IMR-90 (cell line): ENCODE results near the gene RETREG1. TPM values are rescaled to one million over a fixed set of nuclear protein-coding genes. Genes with fewer than 3 reads are reported as not detected.

ENCODE experiments used
- ATAC-seq: fragments of 200-7000 bp; cut with Tn5 transposase; 2 replicates; pipeline ENCODE4 v1.9.1; 2020; ENCODE audit warnings: low read depth, mild to moderate bottlenecking, moderate library complexity
- BruUV-seq: library from RNA; stranded (reverse); fragments of 400-500 nt; replicated peaks from 2 replicates; lab custom pipeline; 2021; lab: Mats Ljungman, UMichigan
- CTCF ChIA-PET: fragments of 300-600 bp; formaldehyde crosslinking; extraction: SDS; loops from one replicate; lab custom pipeline; 2021; ENCODE audit warnings: antibody characterized with exemption; lab: Yijun Ruan, JAX
- POLR2A ChIA-PET: fragments of 300-600 bp; sonication (Branson Sonifier 250); formaldehyde crosslinking; loops from one replicate; lab custom pipeline; 2022; ENCODE audit warnings: antibody characterized with exemption; ENCODE audit not compliant: unreplicated experiment; lab: Charles Lee
- DNase-seq: peaks from one replicate; pipeline ENCODE4 v3.0.0; 2013
- H2AFZ ChIP-seq: replicated peaks from 2 replicates; pipeline ENCODE3; 2013; ENCODE audit warnings: low read length, mild to moderate bottlenecking; ENCODE audit not compliant: poor library complexity
- H2AK5ac ChIP-seq: 2 replicates; pipeline ENCODE4 v1.6.1; 2013; ENCODE audit warnings: low read depth, low read length, inconsistent platforms
- H2AK9ac ChIP-seq: replicated peaks from 2 replicates; pipeline ENCODE3; 2013; ENCODE audit warnings: mild to moderate bottlenecking, low read depth, low read length, moderate library complexity; ENCODE audit not compliant: poor library complexity
- H2BK120ac ChIP-seq: 2 replicates; pipeline ENCODE4 v1.6.1; 2013; ENCODE audit warnings: low read depth, low read length, inconsistent platforms
- H2BK15ac ChIP-seq: 3 replicates; pipeline ENCODE4 v1.6.1; 2013; ENCODE audit warnings: low read depth, low read length, inconsistent platforms
- H2BK20ac ChIP-seq: 2 replicates; pipeline ENCODE4 v1.6.1; 2013; ENCODE audit warnings: low read depth, mild to moderate bottlenecking, inconsistent platforms, low read length, moderate library complexity
- H2BK5ac ChIP-seq: 2 replicates; pipeline ENCODE4 v1.6.1; 2013; ENCODE audit warnings: mild to moderate bottlenecking, low read depth, low read length, inconsistent platforms; ENCODE audit not compliant: poor library complexity, severe bottlenecking
- H3K14ac ChIP-seq: replicated peaks from 2 replicates; pipeline ENCODE4 v1.6.1; 2013; ENCODE audit warnings: low read depth, low read length, inconsistent platforms
- H3K18ac ChIP-seq: 2 replicates; pipeline ENCODE4 v1.6.1; 2013; ENCODE audit warnings: low read depth, low read length, control low read depth
- H3K23ac ChIP-seq: 2 replicates; pipeline ENCODE4 v1.6.1; 2013; ENCODE audit warnings: low read depth, low read length, inconsistent platforms
- H3K27ac ChIP-seq: 2 replicates; pipeline ENCODE4 v1.5.1; 2013; ENCODE audit warnings: mild to moderate bottlenecking, control low read depth, low read length; ENCODE audit not compliant: insufficient read depth
- H3K27me3 ChIP-seq: 2 replicates; pipeline ENCODE4 v1.6.1; 2013; ENCODE audit warnings: low read length; ENCODE audit not compliant: control insufficient read depth, insufficient read depth
- H3K36me3 ChIP-seq: 2 replicates; pipeline ENCODE4 v1.6.1; 2013; ENCODE audit warnings: low read length, mixed read lengths; ENCODE audit not compliant: control insufficient read depth, insufficient read depth
- H3K4ac ChIP-seq: 2 replicates; pipeline ENCODE4 v1.6.1; 2013; ENCODE audit warnings: low read depth, low read length, inconsistent platforms
- H3K4me1 ChIP-seq: 2 replicates; pipeline ENCODE4 v1.6.1; 2013; ENCODE audit warnings: low read length, mixed read lengths; ENCODE audit not compliant: control insufficient read depth, insufficient read depth
- H3K4me2 ChIP-seq: 2 replicates; pipeline ENCODE4 v1.6.1; 2013; ENCODE audit warnings: low read depth, mild to moderate bottlenecking, control low read depth, low read length, moderate library complexity
- H3K4me3 ChIP-seq: 2 replicates; pipeline ENCODE4 v1.5.1; 2013; ENCODE audit warnings: low read depth, mild to moderate bottlenecking, control low read depth, low read length, moderate library complexity; ENCODE audit not compliant: insufficient read depth
- H3K56ac ChIP-seq: 2 replicates; pipeline ENCODE4 v1.6.1; 2013; ENCODE audit warnings: low read length, inconsistent platforms; ENCODE audit not compliant: insufficient read depth; ENCODE audit errors: extremely low read depth
- H3K79me1 ChIP-seq, 2 experiments: 2 replicates each; pipeline ENCODE4 v1.6.1; 2013; ENCODE audit warnings: low read length in 2 of 2, inconsistent platforms in 1 of 2, low read depth in 1 of 2
- H3K9ac ChIP-seq: 2 replicates; pipeline ENCODE4 v1.6.1; 2013; ENCODE audit warnings: low read depth, low read length, control low read depth
- H3K9me1 ChIP-seq: 2 replicates; pipeline ENCODE4 v1.6.1; 2013; ENCODE audit warnings: low read length, inconsistent platforms; ENCODE audit not compliant: insufficient read depth
- H3K9me3 ChIP-seq: 2 replicates; pipeline ENCODE4 v1.6.1; 2013; ENCODE audit warnings: low read length; ENCODE audit not compliant: control insufficient read depth, insufficient read depth
- H4K20me1 ChIP-seq: 2 replicates; pipeline ENCODE4 v1.6.1; 2013; ENCODE audit warnings: low read length, inconsistent platforms; ENCODE audit not compliant: insufficient read depth
- H4K5ac ChIP-seq: 2 replicates; pipeline ENCODE4 v1.6.1; 2013; ENCODE audit warnings: mild to moderate bottlenecking, low read depth, low read length, control low read depth
- H4K8ac ChIP-seq, 2 experiments: 2 replicates each; pipeline ENCODE4 v1.6.1; 2013; ENCODE audit warnings: low read depth in 2 of 2, low read length in 2 of 2, control low read depth in 1 of 2, inconsistent platforms in 1 of 2
- H4K91ac ChIP-seq: 2 replicates; pipeline ENCODE4 v1.6.1; 2013; ENCODE audit warnings: low read depth, low read length, inconsistent platforms; ENCODE audit not compliant: insufficient read depth
- BHLHE40 ChIP-seq: fragments of 150-350 bp; IDR thresholded peaks from 2 replicates; pipeline ENCODE4 v1.6.1; 2016; ENCODE audit warnings: mild to moderate bottlenecking, low read depth, low read length
- CEBPB ChIP-seq: IDR thresholded peaks from 2 replicates; pipeline ENCODE4 v1.6.1; 2012; ENCODE audit warnings: low read depth, low read length, improper control_type of control experiment
- CHD1 ChIP-seq: IDR thresholded peaks from 2 replicates; pipeline ENCODE4 v1.6.1; 2012; ENCODE audit warnings: low read depth, low read length, improper control_type of control experiment
- CTCF ChIP-seq: conservative IDR thresholded peaks from 2 replicates; pipeline ENCODE4 v1.5.1; 2012; ENCODE audit warnings: mild to moderate bottlenecking, low read depth, low read length, improper control_type of control experiment
- FOS ChIP-seq: fragments of 150-350 bp; IDR thresholded peaks from 2 replicates; pipeline ENCODE4 v1.6.1; 2016; ENCODE audit warnings: low read depth, low read length
- MAZ ChIP-seq: IDR thresholded peaks from 2 replicates; pipeline ENCODE4 v1.6.1; 2012; ENCODE audit warnings: low read depth, mild to moderate bottlenecking, low read length, improper control_type of control experiment, moderate library complexity, borderline replicate concordance
- MXI1 ChIP-seq: IDR thresholded peaks from 2 replicates; pipeline ENCODE4 v1.6.1; 2012; ENCODE audit warnings: low read depth, mild to moderate bottlenecking, low read length, moderate library complexity, borderline replicate concordance
- NFE2L2 ChIP-seq: fragments of 150-350 bp; IDR thresholded peaks from 2 replicates; pipeline ENCODE4 v1.6.1; 2016; ENCODE audit warnings: low read depth, mild to moderate bottlenecking, low read length
- POLR2A ChIP-seq: IDR thresholded peaks from 2 replicates; pipeline ENCODE4 v1.6.1; 2012; ENCODE audit warnings: mild to moderate bottlenecking, low read depth, low read length
- RAD21 ChIP-seq: IDR thresholded peaks from 2 replicates; pipeline ENCODE4 v1.6.1; 2012; ENCODE audit warnings: low read length, improper control_type of control experiment
- RFX5 ChIP-seq: IDR thresholded peaks from 2 replicates; pipeline ENCODE4 v1.8.0; 2012; ENCODE audit warnings: low read depth, mild to moderate bottlenecking, low read length, moderate library complexity
- SMC3 ChIP-seq: fragments of 150-350 bp; IDR thresholded peaks from 2 replicates; pipeline ENCODE4 v1.6.1; 2016; ENCODE audit warnings: low read depth, mild to moderate bottlenecking, antibody characterized with exemption, low read length, moderate library complexity
- USF2 ChIP-seq: fragments of 150-350 bp; IDR thresholded peaks from 2 replicates; pipeline ENCODE4 v1.6.1; 2017; ENCODE audit warnings: mild to moderate bottlenecking, antibody characterized with exemption, low read length, low read depth
- WGBS, 2 experiments: methylation state at CpG; one replicate each; pipeline versions ENCODE4 v1.1.5 to v1.1.7; 2013; ENCODE audit warnings: missing lambda C conversion rate in 2 of 2; ENCODE audit not compliant: insufficient read length in 1 of 2; ENCODE audit errors: extremely low coverage in 2 of 2; 5-methylcytosine and 5-hydroxymethylcytosine counted together
- dilution Hi-C: fragments of 300-500 bp; cut with HindIII; formaldehyde crosslinking; loops from one replicate; pipeline ENCODE4 v1.14.3; 2018; ENCODE audit warnings: low sequenced_read_pairs; ENCODE audit not compliant: unreplicated experiment
- in situ Hi-C: fragments of 300-500 bp; cut with MboI; formaldehyde crosslinking; loops from 3 replicates; pipeline ENCODE4 v1.14.3; 2019; ENCODE audit warnings: low sequenced_read_pairs, inconsistent platforms, mixed read lengths
- intact Hi-C: fragments of 100-400 bp; cut with micrococcal nuclease; formaldehyde crosslinking; loops from 2 replicates; pipeline ENCODE4 v1.10.0; 2022
- polyA plus RNA-seq, 3 experiments: library from polyadenylated mRNA; depleted of rRNA; stranded (reverse); fragments of >200 nt; gene quantifications; 2 replicates each; pipeline ENCODE4 v1.2.3, GENCODE V29; 2012; ENCODE audit warnings: low replicate concordance in 1 of 3
- total RNA-seq: library from RNA; depleted of rRNA; stranded (reverse); fragments of >200 nt; gene quantifications from 2 replicates; pipeline ENCODE4 v1.2.3, GENCODE V29; 2012
- TF ChIP-seq, protein P1 (sequence below): fragments of 150-350 bp; IDR thresholded peaks from 2 replicates; pipeline ENCODE4 v1.6.1; 2016; ENCODE audit warnings: low read depth, mild to moderate bottlenecking, low read length, moderate library complexity, borderline replicate concordance

RETREG1 gene
- total and polyA plus RNA-seq, 2 of the 4 experiments (the other 2 are of a cell fraction): not detected

DNA sequence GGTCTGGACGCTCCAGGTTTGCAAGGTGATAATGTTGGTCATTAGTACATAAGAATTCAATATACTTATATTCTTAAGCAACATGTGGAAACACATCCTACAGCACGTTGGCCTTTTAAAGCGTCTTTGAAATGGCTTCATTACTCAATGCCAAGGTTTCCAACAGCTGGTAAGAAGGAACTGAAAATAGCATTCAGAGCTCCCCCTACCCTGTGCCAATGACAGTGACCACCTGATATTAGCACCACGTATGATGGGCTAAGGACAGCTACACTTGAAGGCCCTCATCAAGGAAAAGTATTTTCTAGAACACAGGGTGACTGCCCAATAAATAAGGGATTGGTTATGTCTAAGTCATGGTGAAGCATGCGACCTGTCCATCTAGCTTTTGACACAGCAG, 161.1 kb downstream of the RETREG1 start:
- peaks cover 9% of the 10 kb centered on the region for H3K4me1 ChIP-seq
- H3K14ac ChIP-seq: peak overlapping the region; percentile 2
- intact Hi-C loops: loop anchor here (1.0 kb wide), 1 partner anchor 295 kb away; no protein-coding TSS in a partner anchor
- no peaks in the 10 kb centered on the region for H3K9me3 ChIP-seq
- peak overlapping the region; percentile 13; the same call in 1 of the 3 replicates for H2BK15ac ChIP-seq
- H3K18ac ChIP-seq: peak overlapping the region; percentile 10; the same call in 1 of the 2 replicates
- H3K23ac ChIP-seq: peak overlapping the region; percentile 62; the same call in 1 of the 2 replicates
- 50% methylated on average over 2 of the region's 5 CpGs; no CpG with 5 or more reads in 1 of the 2 experiments for WGBS, 2 experiments
- no peak overlapping the region for H3K9ac ChIP-seq
- peak overlapping the region; percentile 18 for H2BK5ac ChIP-seq
- BruUV-seq: no TSS peak
- H3K79me1 ChIP-seq: peaks cover 16 to 47% of the 10 kb centered on the region in 2 experiments
- H3K4ac ChIP-seq: peak overlapping the region; percentile 27; the same call in 1 of the 2 replicates
- ChIA-PET POLR2A (no interaction called here), CTCF (interaction anchor here (0.7 to 3.5 kb wide), 5 partner anchors 9 to 760 kb away, joined by 3 to 19 read pairs (median 5); no protein-coding TSS in a partner anchor)
- no peak overlapping the region for H4K91ac ChIP-seq
- no peaks in the 10 kb centered on the region for H3K27me3 ChIP-seq
- peaks cover 13% of the 10 kb centered on the region for H3K9me1 ChIP-seq
- peak overlapping the region; percentile 50; the same call in 1 of the 2 replicates for H3K27ac ChIP-seq
- H2BK120ac ChIP-seq: no peak overlapping the region; the same call in 1 of the 2 replicates
- dilution Hi-C loops: no loop called here
- no peak overlapping the region; a peak in 1 of 4 replicates for H4K8ac ChIP-seq
- H2AFZ ChIP-seq: no peak overlapping the region
- in situ Hi-C loops: no loop called here
- H2BK20ac ChIP-seq: no peak overlapping the region; the same call in 1 of the 2 replicates
- peaks cover 34% of the 10 kb centered on the region for H3K36me3 ChIP-seq
- DNase-seq (no peak), ATAC-seq (no peak)
- H3K4me2 ChIP-seq: no peak overlapping the region
- H3K4me3 ChIP-seq: no peak overlapping the region
- H2AK5ac ChIP-seq: peak overlapping the region; percentile 24; the same call in 1 of the 2 replicates
- TF ChIP-seq, protein P1, sequence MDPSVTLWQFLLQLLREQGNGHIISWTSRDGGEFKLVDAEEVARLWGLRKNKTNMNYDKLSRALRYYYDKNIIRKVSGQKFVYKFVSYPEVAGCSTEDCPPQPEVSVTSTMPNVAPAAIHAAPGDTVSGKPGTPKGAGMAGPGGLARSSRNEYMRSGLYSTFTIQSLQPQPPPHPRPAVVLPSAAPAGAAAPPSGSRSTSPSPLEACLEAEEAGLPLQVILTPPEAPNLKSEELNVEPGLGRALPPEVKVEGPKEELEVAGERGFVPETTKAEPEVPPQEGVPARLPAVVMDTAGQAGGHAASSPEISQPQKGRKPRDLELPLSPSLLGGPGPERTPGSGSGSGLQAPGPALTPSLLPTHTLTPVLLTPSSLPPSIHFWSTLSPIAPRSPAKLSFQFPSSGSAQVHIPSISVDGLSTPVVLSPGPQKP: no peak
- TF ChIP-seq SMC3 (no peak), MXI1 (no peak), RAD21 (no peak), RFX5 (no peak), CHD1 (no peak), NFE2L2 (no peak), USF2 (no peak), CTCF (no peak), BHLHE40 (no peak), CEBPB (no peak), FOS (no peak), POLR2A (no peak), MAZ (no peak)
- peak overlapping the region; percentile 8; the same call in 1 of the 2 replicates for H4K5ac ChIP-seq
- no peak overlapping the region for H2AK9ac ChIP-seq
- H3K56ac ChIP-seq: no peak overlapping the region
- H4K20me1 ChIP-seq: peaks cover 39% of the 10 kb centered on the region
